Heart right ventricle (tissue), 16 donors: ENCODE measurements around the gene MYO3B. TPM values are rescaled to one million over a fixed set of nuclear protein-coding genes. Genes with fewer than 3 reads are reported as not detected.
A peak's percentile ranks its signal among the peaks of the same experiment; 100 is the strongest.

ENCODE experiments used
- ATAC-seq, 8 donors: fragments of 200-7000 bp; cut with Tn5 transposase; one replicate each; pipeline ENCODE4 v1.9.1; 2020; ENCODE audit warnings: mild to moderate bottlenecking in 8 of 8, moderate library complexity in 8 of 8, moderate number of reproducible peaks in 1 of 8
- DNase-seq, 2 donors: peaks; one replicate each; pipeline ENCODE4 v3.0.0-alpha.2; 2020
- H3K27ac ChIP-seq, 10 donors: fragments of 200-600 bp; sonication (generic) in 2 of 10; one replicate each; pipeline versions ENCODE4 v1.5.0 to v1.8.0; 2020 to 2022; ENCODE audit warnings: mild to moderate bottlenecking in 3 of 10
- H3K27me3 ChIP-seq, 7 donors: fragments of 200-600 bp; one replicate each; pipeline ENCODE4 v1.8.0; 2021 to 2022; ENCODE audit warnings: mild to moderate bottlenecking in 2 of 7
- H3K36me3 ChIP-seq, 9 donors: fragments of 200-600 bp; sonication (generic) in 1 of 9; one replicate each; pipeline versions ENCODE4 v1.5.0 to v1.8.0; 2020 to 2022; ENCODE audit warnings: mild to moderate bottlenecking in 2 of 9
- H3K4me1 ChIP-seq, 9 donors: fragments of 200-600 bp; sonication (generic) in 1 of 9; one replicate each; pipeline versions ENCODE4 v1.5.0 to v1.8.0; 2020 to 2022; ENCODE audit warnings: mild to moderate bottlenecking in 4 of 9
- H3K4me3 ChIP-seq, 10 donors: fragments of 200-600 bp; sonication (generic) in 2 of 10; one replicate each; pipeline versions ENCODE4 v1.5.0 to v1.8.0; 2020 to 2022; ENCODE audit warnings: mild to moderate bottlenecking in 7 of 10, moderate library complexity in 2 of 10
- H3K9me3 ChIP-seq, 11 donors: fragments of 200-600 bp in 10 of 11; sonication (generic) in 2 of 11; one replicate each; pipeline versions ENCODE4 v1.5.0 to v1.8.0; 2013 to 2022; ENCODE audit warnings: mild to moderate bottlenecking in 2 of 11, control low read depth in 1 of 11, moderate library complexity in 1 of 11
- WGBS, 2 donors: extraction: QIAGEN DNeasy Blood & Tissue Kit; methylation state at CpG; one replicate each; pipeline ENCODE4 v1.1.7; 2013; ENCODE audit warnings: inconsistent platforms in 1 of 2; 5-methylcytosine and 5-hydroxymethylcytosine counted together
- intact Hi-C, 10 donors: fragments of 100-400 bp; cut with DNase I; formaldehyde crosslinking; loops; one replicate each; pipeline versions ENCODE4 v1.11.1 to v1.14.2; 2022
- polyA plus RNA-seq, 2 donors: library from polyadenylated mRNA; stranded (reverse); fragments of 200-250 nt; gene quantifications; one replicate each; pipeline ENCODE4 v1.2.3, GENCODE V29; 2013
- total RNA-seq, 10 donors: library from RNA; stranded (reverse); fragmentation: NEBNext Ultra II Directional in 3 of 10; extraction: Animal tissue kit (Norgen Biotek cat#: 25700) in 3 of 10; gene quantifications; one replicate each; pipeline versions ENCODE4 v1.2.1 to v1.2.4, GENCODE V29; 2021 to 2023
- TF ChIP-seq, protein P1 (sequence below), 9 donors: fragments of 200-600 bp; sonication (generic) in 2 of 9; IDR thresholded peaks; one replicate each; pipeline versions ENCODE4 v1.5.0 to v1.8.0; 2021 to 2022; ENCODE audit warnings: antibody characterized with exemption in 9 of 9, mild to moderate bottlenecking in 5 of 9, moderate library complexity in 1 of 9
- donor health status: Arrhythmogenic right ventricular cardiomyopathy.
- donor health status: ischemic (EF 13 %, LVEDD 7.1; RV severe dilation, severe dysfunction).
- donor health status: healthy with polysubstance abuse.
- donor health status: DM: no; HTN: yes; CAD: no.
- donor health status: DM: no; HTN: no; CAD: no.
- donor health status: ischemic (EF 25% LVEDD 6.9; RV normal size, moderate dysfunction).
- donor health status: ischemic (EF 25% LVEDD 5.7; RV mildly dilated, moderate dysfunction).
- donor health status: healthy.
- donor health status: DM: yes; HTN: yes; CAD: no.
- donor health status: Ischemic cardiomyopathy.
- donor health status: ischemic (EF 35%, LVEDD 5.7; RV mildly dilated, moderate dysfunction).
- donor health status: nonischemic (EF 11% LVEDD 7.7; RV severe dilation, severe dysfunction).
- donor health status: DM: yes; HTN: yes; CAD: no.
- donor health status: PGD.
- donor health status: ischemic (EF 29% LVEDD 5.4; RV normal size, mild dysfunction).
- donor health status: nonischemic (EF 23%, LVEDD 6.1; RV moderate dilation, normal function).

Gene MYO3B
- total and polyA plus RNA-seq, 12 donors: 0.05 to 0.21 (median 0.09) TPM; not detected in 8

DNA sequence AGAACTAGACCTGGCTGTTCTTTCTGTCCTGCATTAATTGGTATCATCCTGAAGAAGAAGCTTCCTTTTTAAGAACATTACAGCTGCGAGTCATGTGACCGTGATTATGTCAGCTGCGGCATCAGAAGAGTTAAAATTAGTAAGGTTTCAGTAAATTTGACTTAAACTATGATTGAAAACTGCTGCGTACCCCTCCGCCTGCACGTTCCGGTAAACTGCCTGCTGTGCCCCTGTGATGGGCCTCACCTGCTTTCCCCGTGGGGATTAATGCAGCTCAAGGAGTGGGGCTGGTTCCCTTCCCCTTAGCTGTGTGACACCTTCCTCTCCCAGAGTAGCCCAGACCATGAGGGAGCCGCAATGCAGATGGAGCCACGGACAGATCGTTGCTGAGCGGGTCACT is 36.1 kb upstream of the MYO3B start:
- intact Hi-C loops: no loop called here
- H3K4me3 ChIP-seq: no peak overlapping the region
- ATAC-seq (no peak), DNase-seq (no peak)
- no peaks in the 10 kb centered on the region for H3K36me3 ChIP-seq
- H3K27me3 ChIP-seq: no peaks in the 10 kb centered on the region
- no peak overlapping the region for H3K27ac ChIP-seq
- H3K4me1 ChIP-seq: peaks cover 0 to 6% (median 0%) of the 10 kb centered on the region in 9 donors
- TF ChIP-seq, protein P1, sequence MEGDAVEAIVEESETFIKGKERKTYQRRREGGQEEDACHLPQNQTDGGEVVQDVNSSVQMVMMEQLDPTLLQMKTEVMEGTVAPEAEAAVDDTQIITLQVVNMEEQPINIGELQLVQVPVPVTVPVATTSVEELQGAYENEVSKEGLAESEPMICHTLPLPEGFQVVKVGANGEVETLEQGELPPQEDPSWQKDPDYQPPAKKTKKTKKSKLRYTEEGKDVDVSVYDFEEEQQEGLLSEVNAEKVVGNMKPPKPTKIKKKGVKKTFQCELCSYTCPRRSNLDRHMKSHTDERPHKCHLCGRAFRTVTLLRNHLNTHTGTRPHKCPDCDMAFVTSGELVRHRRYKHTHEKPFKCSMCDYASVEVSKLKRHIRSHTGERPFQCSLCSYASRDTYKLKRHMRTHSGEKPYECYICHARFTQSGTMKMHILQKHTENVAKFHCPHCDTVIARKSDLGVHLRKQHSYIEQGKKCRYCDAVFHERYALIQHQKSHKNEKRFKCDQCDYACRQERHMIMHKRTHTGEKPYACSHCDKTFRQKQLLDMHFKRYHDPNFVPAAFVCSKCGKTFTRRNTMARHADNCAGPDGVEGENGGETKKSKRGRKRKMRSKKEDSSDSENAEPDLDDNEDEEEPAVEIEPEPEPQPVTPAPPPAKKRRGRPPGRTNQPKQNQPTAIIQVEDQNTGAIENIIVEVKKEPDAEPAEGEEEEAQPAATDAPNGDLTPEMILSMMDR (IDR thresholded peaks at IDR 0.05): no peak
- 83 to 90% methylated on average over 12 of the region's 12 CpGs for WGBS, 2 donors
- no peaks in the 10 kb centered on the region for H3K9me3 ChIP-seq

- ATAC-seq (no peak), DNase-seq (no peak)
- intact Hi-C loops: no loop called here
- Histone ChIP-seq H3K27ac (no peak overlapping the region), H3K27me3 (no peaks in the 10 kb centered on the region), H3K4me3 (no peak overlapping the region), H3K36me3 (no peaks in the 10 kb centered on the region), H3K4me1 (peaks cover 0 to 6% (median 0%) of the 10 kb centered on the region in 9 donors), H3K9me3 (no peaks in the 10 kb centered on the region)
- 56 to 71% methylated on average over 7 of the region's 7 CpGs for WGBS, 2 donors
- TF ChIP-seq, protein P1 (IDR thresholded peaks at IDR 0.05): no peak
Measured at GRCh38 chr2:170142502-170142901, 35.4 kb upstream of the MYO3B start.

DNA sequence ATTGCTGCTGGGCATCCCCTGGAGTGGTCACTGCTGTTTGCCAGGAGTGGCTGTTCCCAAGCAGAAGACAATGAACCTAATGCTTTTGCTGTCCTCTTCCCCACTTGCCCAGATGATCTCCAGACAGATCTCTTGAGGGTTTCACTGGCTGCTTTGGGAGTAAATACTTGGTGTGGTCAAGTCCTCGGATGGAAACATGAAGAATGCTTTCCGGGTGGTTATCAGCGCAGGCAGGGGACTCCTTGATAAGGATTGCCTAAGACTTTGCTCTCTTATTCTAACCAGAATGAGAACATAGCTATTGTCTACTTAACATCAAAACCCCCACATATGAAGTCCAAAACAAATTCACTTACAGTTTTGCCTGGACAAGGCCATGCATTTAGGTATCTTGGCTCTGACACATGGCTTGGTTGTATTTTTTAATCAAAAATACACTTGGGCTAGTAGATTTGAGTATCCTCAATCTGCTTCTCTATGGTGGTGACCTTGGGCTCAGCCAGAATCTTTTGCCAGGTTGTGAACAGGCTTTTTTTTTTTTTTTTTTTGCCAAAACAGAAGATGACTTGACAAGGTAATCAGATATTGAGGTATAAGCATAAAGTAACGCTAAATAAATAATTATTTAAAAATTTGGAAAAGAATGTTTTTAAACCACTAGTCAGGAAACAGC is 34.8 kb upstream of the MYO3B start:
- Histone ChIP-seq H3K27ac (no peak overlapping the region), H3K4me1 (peaks cover 0 to 6% (median 0%) of the 10 kb centered on the region in 9 donors), H3K4me3 (no peak overlapping the region), H3K9me3 (no peaks in the 10 kb centered on the region), H3K27me3 (no peaks in the 10 kb centered on the region), H3K36me3 (no peaks in the 10 kb centered on the region)
- 51 to 64% methylated on average over 4 of the region's 4 CpGs for WGBS, 2 donors
- DNase-seq (no peak), ATAC-seq (no peak)
- TF ChIP-seq, protein P1 (IDR thresholded peaks at IDR 0.05): no peak
- intact Hi-C loops: no loop called here

DNA sequence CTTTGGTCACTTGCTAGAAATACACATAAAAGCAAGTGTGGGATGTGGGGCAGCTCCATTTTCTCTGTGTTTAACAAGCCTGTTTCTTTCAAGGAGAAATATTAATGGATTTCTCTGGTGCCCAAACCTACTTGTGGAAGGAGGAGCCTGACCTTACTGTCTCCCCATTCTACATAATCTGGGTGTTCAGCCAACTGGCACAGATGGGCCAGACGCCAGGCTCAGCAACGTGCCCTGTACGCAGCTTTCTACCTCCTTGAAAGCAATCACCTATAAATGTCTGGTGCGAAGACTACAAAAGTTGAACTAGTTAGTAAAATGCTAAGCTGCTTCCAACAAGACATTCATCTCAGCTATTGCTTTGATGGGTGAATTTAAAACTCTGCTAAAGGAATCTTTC is 33.2 kb upstream of the MYO3B start:
- peaks cover 0 to 6% (median 0%) of the 10 kb centered on the region in 9 donors for H3K4me1 ChIP-seq
- no peak for ATAC-seq
- no peaks in the 10 kb centered on the region for H3K36me3 ChIP-seq
- DNase-seq: peak in 1 of 2 donors; percentile 25
- WGBS, 2 donors: 64 to 68% methylated on average over 4 of the region's 4 CpGs
- H3K27ac ChIP-seq: no peak overlapping the region
- H3K27me3 ChIP-seq: no peaks in the 10 kb centered on the region
- TF ChIP-seq, protein P1 (IDR thresholded peaks at IDR 0.05): no peak
- intact Hi-C loops: no loop called here
- H3K9me3 ChIP-seq: no peaks in the 10 kb centered on the region
- H3K4me3 ChIP-seq: no peak overlapping the region
